ENCODE data around the gene TRAPPC13.

DNA sequence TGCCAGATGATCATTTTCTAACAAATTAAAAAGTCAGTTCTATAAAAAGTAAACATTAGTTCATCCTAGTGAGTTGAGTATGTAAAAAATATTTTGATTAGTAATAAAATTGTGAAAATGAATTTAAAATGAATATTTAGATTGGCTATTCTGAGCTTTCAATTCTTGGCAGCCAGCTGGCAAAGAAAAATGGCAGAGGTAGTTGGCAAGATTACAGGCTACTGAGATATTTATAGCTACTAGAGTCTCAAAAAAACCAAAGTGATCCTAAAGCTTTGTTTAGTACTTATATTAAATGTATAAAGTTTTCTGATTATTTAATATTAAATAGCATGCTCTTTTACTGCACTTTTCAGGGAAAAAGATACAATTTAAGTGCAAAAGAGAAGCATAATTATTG is 72.1 kb downstream of the TRAPPC13 start:
- TF ChIP-seq, protein P1, sequence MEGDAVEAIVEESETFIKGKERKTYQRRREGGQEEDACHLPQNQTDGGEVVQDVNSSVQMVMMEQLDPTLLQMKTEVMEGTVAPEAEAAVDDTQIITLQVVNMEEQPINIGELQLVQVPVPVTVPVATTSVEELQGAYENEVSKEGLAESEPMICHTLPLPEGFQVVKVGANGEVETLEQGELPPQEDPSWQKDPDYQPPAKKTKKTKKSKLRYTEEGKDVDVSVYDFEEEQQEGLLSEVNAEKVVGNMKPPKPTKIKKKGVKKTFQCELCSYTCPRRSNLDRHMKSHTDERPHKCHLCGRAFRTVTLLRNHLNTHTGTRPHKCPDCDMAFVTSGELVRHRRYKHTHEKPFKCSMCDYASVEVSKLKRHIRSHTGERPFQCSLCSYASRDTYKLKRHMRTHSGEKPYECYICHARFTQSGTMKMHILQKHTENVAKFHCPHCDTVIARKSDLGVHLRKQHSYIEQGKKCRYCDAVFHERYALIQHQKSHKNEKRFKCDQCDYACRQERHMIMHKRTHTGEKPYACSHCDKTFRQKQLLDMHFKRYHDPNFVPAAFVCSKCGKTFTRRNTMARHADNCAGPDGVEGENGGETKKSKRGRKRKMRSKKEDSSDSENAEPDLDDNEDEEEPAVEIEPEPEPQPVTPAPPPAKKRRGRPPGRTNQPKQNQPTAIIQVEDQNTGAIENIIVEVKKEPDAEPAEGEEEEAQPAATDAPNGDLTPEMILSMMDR (IDR thresholded peaks at IDR 0.05), result no peak
- TF ChIP-seq POLR2A (IDR thresholded peaks at IDR 0.05), result no peak
